AG10803 (cell line): ENCODE measurements around the gene RAC2.

Experiments
- DNase-seq: peaks from one replicate; pipeline ENCODE4 v3.0.0; 2010; ENCODE audit warnings: low read depth
- H3K4me3 ChIP-seq: 2 replicates; pipeline ENCODE4 v1.5.1; 2011; ENCODE audit warnings: mild to moderate bottlenecking, low read length, control low read depth
- CTCF ChIP-seq: conservative IDR thresholded peaks from 2 replicates; pipeline ENCODE4 v1.5.1; 2011; ENCODE audit warnings: mild to moderate bottlenecking, low read length, control low read depth, inconsistent platforms

Gene RAC2

GRCh38 chr22:37187891-37188761 is 55.9 kb downstream of the RAC2 start, which contains the start of gene C1QTNF6:
C1QTNF6 (minus strand) TSS chr22:37188247; CDS start chr22:37188213, 34 bp downstream.
- DNase-seq, result peak; percentile 43
- no peak for TF ChIP-seq CTCF

DNA sequence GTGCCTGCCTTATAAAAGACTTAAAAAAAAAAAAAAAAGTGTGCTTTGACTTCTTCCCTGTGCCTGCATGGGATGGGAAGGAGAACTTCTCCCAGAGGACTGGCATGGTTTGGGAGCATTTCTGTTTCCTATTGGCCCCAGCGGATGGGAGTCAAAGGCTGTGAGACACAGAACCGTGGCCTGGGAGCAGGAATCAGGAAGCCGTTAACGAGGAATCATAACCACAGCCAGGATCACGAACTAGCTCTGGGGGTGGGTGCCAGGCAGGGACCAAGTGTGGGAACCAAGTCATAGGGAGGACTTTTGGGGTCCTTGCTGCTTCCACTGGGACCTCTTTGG is 56.5 kb downstream of the RAC2 start:
- peak; percentile 57 for DNase-seq
- peak overlapping the region; percentile 62 for H3K4me3 ChIP-seq
- no peak for TF ChIP-seq CTCF

More at GRCh38 chr22:37187891-37188761, 55.9 kb downstream of the RAC2 start, which contains the start of gene C1QTNF6:
- H3K4me3 ChIP-seq, result peak within 1 kb of the TSS; percentile 62

GRCh38 chr22:37186997-37187522 is 57.0 kb downstream of the RAC2 start:
- DNase-seq, result peak; percentile 21
- H3K4me3 ChIP-seq, result peak overlapping the region; percentile 62
- no peak for TF ChIP-seq CTCF

- peak overlapping the region; percentile 62 for H3K4me3 ChIP-seq
- TF ChIP-seq CTCF, result no peak
- peak; percentile 82 for DNase-seq
Measured at GRCh38 chr22:37186228-37186996, 57.7 kb downstream of the RAC2 start.

GRCh38 chr22:37185646-37186227 is 58.3 kb downstream of the RAC2 start:
- no peak for TF ChIP-seq CTCF
- DNase-seq, result no peak

GRCh38 chr22:37184816-37185541 is 59.1 kb downstream of the RAC2 start:
- no peak overlapping the region for H3K4me3 ChIP-seq
- no peak for DNase-seq
- TF ChIP-seq CTCF, result no peak

More at GRCh38 chr22:37185646-37186227, 58.3 kb downstream of the RAC2 start:
- no peak overlapping the region for H3K4me3 ChIP-seq
